Kidney epithelial cell (primary cell): ENCODE measurements around the gene TXN2. TPM values are rescaled to one million over a fixed set of nuclear protein-coding genes. Genes with fewer than 3 reads are reported as not detected.
A peak's percentile ranks its signal among the peaks of the same experiment; 100 is the strongest.

ENCODE experiments used
- DNase-seq: peaks from one replicate; pipeline ENCODE4 v3.0.0-alpha.2; 2010; ENCODE audit warnings: low read depth
- H3K27me3 ChIP-seq: 2 replicates; pipeline ENCODE4 v1.6.0; 2011; ENCODE audit warnings: low read length; ENCODE audit not compliant: control insufficient read depth, insufficient read depth
- H3K36me3 ChIP-seq: 2 replicates; pipeline ENCODE4 v1.5.1; 2011; ENCODE audit warnings: low read length; ENCODE audit not compliant: control insufficient read depth, insufficient read depth
- H3K4me3 ChIP-seq: 2 replicates; pipeline ENCODE4 v1.5.1; 2011; ENCODE audit warnings: low read depth, mild to moderate bottlenecking, control low read depth, low read length
- total RNA-seq: library from RNA; depleted of rRNA; stranded (reverse); fragments of >200 nt; gene quantifications from 2 replicates; pipeline ENCODE4 v1.2.3, GENCODE V29; 2015
- TF ChIP-seq, protein P1 (sequence below): IDR thresholded peaks from 2 replicates; pipeline ENCODE4 v1.5.1; 2011; ENCODE audit warnings: mild to moderate bottlenecking, moderate library complexity, low read length, control low read depth, inconsistent platforms; ENCODE audit not compliant: insufficient read depth, poor library complexity, severe bottlenecking

The TXN2 gene
- total RNA-seq, 1 donor from 2014 or later, result 56.8 TPM

DNA sequence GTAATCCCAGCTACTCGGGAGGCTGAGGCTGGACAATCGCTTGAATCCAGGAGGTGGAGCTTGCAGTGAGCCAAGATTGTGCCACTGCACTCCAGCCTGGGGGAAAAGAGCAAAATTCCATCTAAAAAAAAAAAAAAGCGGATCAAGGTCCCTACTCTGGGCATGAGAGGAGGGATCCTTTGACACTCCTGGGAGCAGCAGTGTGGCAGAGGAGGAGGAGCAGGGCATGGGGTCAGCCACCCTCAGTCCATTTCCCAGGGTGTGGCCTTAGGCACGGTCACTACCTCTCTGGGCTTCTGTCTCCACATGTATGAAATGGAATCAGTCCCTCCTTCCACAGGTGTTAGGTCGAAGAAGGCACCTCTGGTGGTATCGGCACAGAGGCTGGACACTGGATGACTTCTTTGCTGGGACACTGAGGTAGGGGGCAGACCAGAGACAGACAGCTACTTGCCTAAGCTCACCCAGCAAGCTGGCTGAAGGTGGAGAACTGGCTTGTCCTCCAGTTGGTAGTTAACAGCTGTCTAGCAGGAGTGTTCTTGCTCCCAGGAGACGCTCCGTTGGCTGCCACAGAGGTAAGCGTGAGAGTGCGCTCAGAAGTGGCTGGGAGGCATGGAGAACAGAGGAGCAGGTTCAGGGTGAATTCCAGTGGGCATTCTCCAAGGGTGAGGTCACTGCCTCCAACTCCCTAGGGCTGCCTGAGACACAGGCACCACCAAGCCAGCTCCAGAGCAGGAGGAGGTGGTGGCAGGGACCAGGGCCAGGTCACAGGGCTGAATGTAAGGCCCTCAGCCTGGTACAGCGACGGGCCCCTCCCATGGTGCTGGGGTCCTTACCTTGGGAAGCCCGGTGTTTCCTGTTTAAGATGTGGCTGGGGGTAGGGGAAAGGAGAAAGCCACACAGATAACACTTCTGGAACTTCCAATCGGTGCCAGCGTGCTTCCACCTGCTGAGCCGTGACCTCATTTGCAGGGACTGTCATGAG, 19.5 kb downstream of the TXN2 start:
- DNase-seq, result peak; percentile 97
- H3K27me3 ChIP-seq, result no peaks in the 10 kb centered on the region
- no peaks in the 10 kb centered on the region for H3K36me3 ChIP-seq
- TF ChIP-seq, protein P1, sequence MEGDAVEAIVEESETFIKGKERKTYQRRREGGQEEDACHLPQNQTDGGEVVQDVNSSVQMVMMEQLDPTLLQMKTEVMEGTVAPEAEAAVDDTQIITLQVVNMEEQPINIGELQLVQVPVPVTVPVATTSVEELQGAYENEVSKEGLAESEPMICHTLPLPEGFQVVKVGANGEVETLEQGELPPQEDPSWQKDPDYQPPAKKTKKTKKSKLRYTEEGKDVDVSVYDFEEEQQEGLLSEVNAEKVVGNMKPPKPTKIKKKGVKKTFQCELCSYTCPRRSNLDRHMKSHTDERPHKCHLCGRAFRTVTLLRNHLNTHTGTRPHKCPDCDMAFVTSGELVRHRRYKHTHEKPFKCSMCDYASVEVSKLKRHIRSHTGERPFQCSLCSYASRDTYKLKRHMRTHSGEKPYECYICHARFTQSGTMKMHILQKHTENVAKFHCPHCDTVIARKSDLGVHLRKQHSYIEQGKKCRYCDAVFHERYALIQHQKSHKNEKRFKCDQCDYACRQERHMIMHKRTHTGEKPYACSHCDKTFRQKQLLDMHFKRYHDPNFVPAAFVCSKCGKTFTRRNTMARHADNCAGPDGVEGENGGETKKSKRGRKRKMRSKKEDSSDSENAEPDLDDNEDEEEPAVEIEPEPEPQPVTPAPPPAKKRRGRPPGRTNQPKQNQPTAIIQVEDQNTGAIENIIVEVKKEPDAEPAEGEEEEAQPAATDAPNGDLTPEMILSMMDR, result no peak
- no peak overlapping the region for H3K4me3 ChIP-seq

DNA sequence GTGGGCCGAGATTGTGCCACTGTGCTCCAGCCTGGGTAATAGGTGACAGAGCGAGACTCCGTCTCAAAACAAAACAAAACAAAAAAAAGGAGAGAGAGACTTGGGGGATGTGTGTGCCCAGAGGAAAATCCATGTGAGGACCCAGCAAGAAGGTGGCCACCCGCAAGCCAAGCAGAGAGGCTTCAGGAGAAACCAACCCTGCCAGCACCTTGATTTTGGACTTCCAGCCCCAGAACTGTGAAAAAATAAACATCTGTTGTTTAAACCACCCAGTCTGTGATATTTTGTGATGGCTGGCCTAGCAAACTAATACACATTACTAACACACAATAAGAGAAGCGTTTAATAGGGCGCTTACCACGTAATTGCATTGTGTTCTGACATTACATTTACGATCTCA, 21.2 kb downstream of the TXN2 start:
- TF ChIP-seq, protein P1, result no peak
- H3K4me3 ChIP-seq, result no peak overlapping the region
- DNase-seq, result no peak
- no peaks in the 10 kb centered on the region for H3K36me3 ChIP-seq
- no peaks in the 10 kb centered on the region for H3K27me3 ChIP-seq

DNA sequence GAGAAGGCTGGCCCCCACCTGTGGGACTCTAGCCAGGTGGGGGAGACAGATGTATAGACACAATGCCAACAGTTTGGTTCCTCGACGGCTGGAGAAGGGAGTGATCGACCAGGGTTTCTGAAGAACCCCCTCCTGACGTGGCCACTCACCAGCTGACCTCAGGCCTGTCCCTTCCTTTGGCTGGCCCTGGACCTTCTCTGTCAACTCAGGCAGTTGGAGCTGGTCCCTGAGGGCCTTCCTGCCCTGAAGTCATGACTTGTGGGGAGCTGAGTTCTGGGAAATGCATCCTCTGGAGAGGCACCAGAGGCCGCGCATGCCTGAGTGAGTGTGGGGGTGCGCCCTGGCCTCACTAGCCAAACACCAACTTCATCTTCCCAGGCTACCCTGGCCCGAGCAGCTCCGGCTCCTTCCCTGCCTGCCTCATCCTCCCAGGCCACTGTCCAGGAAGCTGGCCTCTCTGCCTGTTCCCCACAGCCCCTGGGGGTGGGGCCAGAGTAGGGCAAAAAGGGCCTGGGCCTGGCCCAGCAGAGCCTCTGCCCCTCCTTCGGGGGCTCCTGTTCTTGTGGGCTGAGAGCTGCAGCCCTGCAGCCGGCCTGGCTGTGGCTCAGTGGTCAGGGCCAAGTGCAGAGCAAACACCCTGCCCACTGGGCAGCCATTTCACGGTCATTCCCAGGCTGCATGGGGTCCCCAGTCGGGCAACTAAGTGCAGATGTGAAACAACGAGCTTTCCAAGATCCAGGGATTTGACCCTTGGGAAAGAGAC, 23.6 kb downstream of the TXN2 start:
- DNase-seq, result no peak
- H3K36me3 ChIP-seq, result no peaks in the 10 kb centered on the region
- TF ChIP-seq, protein P1, result no peak
- no peak overlapping the region for H3K4me3 ChIP-seq
- H3K27me3 ChIP-seq, result no peaks in the 10 kb centered on the region

DNA sequence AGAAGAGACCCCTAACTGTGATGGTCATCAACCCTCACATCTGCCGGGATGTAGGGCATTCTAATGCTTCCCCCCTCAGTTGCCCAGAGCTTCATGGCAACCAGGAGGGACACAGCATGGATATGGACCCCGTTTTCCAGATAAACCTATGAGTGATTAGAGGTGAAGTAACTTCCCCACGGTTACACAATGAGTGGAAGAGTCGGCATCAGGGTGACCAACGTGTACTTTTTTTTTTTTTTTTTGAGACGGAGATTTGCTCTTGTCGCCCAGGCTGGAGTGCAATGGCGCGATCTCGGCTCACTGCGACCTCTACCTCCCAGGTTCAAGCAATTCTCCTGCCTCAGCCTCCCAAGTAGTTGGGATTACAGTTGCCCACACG, 25.0 kb downstream of the TXN2 start:
- Histone ChIP-seq H3K36me3 (no peaks in the 10 kb centered on the region), H3K4me3 (no peak overlapping the region), H3K27me3 (no peaks in the 10 kb centered on the region)
- TF ChIP-seq, protein P1, result no peak
- no peak for DNase-seq

DNA sequence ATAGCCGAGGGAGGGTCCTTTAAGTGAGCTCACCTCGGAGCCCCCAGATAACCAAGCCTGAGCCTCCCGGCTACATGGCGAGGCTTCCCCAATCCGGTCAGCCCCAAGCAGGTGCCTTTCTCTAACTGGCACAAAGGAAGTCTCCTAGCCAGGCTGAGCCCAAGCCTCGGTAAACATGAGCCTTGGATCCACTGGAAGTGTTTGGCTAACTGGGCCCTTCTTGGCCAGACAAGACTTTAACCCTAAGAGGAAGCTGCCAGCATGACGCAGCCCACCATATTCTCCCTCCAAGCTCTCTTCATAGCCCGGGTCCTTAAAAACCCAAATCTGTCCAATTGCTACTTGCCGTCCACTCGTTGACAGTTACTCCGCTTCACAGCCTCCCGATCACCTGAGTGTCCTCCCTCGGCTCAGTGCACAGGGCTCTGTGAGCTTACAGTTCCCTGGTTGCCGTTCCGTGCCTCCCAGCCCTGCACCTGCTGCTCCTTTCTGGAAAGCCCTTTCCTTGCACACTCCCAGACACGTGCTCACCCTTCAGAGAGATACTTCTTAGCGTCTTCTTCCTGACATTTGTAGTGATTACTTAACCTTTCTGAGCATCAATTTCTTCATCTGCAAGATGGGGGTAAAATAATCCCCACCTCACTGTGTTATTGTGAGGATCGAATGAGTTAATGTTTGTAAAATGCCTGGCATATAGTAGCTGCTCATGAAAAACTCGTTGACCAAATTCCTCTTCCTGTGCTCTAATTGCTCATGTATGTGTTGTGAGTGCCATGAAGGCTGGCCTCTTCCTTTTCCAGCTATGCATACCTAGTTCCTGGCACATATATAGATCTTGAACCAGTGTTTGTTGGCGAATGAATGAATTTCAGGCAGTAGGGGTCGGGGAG, 25.6 kb downstream of the TXN2 start:
- TF ChIP-seq, protein P1, result no peak

More for the DNA sequence above, 25.6 kb downstream of the TXN2 start:
- no peaks in the 10 kb centered on the region for H3K36me3 ChIP-seq
- H3K27me3 ChIP-seq, result no peaks in the 10 kb centered on the region
- peak overlapping the region; percentile 46 for H3K4me3 ChIP-seq
- DNase-seq, result no peak
